T1000 (cell line): Measurements from ENCODE around the gene GMDS.

Experiments used
- DNase-seq: peaks from one replicate; lab custom pipeline; 2025; ENCODE audit warnings: mixed read lengths; lab: John Stamatoyannopoulos, UW

GMDS gene

DNA sequence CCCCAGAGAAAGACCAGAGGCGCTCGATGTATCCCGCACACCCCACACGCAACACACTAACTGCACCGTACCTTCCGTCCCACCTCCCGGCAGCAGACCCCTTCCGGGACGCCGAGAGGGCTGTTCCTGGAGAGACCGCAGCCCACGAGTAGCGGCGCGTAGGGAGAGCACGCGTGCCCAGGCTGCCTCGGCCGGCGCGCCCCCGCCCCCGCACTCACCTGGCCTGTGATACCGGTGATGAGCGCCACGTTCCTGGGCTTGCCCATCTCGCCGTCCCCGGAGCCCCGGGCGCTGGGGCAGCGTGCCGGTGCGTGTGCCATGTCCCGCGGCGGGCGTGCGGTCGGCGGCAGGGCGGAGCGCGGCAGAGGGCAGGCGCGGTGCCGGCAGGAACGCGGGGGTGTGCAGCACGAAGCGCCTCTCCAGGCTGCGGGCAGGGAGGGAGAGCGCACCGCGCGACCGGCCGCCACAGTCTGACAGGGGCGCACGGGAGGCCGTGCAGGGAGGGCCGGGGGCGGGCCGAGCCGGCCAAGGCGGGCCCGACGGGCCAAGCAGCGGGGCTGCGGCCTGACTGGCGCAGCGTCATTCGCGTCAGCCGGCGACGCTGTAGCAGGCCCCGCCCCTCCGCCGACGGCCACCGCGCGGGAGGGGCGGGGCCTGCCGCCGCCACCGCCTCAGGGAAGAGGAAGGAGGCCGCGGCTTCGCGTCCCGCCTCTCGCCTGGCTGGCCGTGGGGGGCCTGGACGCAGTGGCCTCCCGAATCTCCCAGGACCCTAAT, at the start of gene GMDS:
TSS of gene GMDS (minus strand) at position 503 of the 774 bp plus-strand sequence.
- DNase-seq: peak; percentile 69

DNA sequence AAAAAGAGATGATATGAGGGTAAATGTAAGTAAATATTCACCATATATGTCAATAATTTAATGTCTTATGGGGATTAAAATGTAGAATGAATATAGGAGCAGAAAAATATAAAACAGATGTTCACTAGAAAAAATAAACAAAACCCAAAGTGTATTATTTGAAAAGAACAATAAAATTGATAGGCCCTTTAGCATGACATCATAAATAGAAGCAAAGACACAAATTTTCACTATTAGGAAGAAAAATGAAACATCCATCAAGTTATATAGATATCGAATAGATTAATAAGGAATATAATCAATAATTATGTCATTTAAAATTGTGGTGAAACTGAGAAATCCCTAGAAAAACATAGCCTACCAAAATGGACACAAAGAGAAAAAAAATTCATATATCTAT, 40.1 kb upstream of the GMDS start:
- no peak for DNase-seq

DNA sequence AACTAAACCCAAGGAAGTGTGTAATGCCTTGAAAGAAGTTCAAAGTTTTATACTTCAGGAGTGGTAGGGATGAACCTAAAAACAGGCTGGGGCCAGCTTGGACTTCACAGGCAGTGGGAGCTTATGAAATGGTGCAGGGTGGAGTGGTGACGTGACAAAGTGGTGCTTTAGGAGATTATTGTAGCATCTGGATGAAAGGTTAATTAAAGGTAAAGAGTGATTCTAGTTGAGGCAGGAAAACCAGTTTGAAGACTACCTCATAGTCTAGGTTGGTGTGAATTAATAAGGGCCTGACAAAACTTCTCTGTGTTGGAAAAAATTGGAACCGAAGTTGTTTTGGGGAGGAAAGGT, 30.5 kb upstream of the GMDS start:
- no peak for DNase-seq

DNA sequence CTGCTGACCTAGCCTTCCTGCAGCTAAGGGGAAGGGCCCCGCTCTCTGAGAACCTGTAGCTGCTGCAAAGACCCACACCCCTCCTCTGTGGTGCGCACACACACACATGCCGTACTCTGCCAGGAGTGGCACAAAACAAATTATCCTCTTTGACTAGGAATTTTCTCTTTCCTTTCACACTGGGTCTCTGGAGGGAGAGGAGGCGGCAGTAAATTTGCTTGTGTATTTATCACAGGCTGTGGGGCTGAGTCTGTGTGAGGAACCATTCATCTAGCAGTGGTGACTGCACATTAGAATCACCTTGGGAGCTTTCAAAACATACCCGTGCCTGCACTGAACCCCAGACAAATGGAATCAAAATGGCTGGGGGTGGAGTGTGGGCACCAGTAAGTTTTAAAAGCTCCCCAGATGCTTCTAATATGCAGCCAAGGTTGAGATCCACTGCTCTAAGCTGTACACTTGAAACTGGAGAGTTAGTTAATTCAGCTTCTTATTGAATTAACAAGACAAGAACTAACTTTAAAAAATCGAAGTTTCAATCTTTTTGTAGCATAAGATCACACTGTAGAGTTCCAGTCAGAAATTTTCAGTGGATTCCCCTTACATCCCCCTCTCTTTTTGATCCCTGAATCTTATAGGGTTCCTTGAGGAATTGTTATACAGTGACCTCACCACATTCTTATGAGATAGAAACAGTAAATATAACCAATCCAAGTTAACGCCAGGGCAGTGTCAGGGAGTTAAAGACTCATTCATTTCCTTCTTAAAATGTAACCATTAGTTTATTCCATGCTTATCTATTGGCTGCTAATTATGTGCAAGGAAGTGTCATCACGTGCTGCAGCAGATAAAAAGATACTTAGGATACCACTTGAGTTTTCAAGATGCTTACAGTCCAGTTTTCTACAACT, 29.8 kb upstream of the GMDS start:
- DNase-seq: no peak

DNA sequence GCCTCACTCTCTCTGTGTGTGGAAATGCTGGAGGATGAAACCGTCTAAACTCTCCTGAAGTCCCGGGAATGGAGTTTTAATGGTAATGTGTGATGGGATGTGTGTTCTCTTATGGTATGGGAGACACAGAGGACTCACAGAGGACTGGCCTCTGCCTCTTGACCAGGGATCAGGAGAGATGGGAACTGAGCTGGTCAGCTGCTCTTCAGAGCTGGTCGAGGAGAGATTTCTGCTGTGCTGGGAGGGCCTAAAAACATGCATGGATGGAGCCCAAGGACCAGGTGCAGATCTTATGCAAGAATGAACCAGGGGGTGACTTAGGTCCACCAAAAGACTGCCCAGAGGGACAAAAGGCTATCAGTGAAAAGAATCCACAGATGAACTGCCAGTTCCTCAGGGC, 27.3 kb upstream of the GMDS start:
- DNase-seq: no peak

DNA sequence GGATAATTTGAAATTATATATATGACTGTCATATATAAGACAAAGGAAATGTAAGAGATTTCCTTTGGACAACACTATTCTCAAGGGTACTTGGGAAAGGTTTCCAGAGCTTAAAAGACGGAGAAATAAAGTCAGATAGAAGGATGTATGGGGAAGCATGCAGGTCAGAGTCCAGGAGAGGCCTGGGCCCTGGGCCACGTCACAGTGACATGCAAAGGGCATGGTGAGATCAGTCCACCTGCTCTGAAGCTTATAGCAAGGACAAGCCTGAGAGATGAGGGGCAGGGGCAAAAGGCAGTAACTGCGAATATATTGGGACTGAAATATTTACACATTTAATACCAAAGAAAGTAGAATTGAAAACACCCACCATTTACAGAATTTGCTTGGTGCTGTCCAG, 24.6 kb upstream of the GMDS start:
- DNase-seq: no peak

DNA sequence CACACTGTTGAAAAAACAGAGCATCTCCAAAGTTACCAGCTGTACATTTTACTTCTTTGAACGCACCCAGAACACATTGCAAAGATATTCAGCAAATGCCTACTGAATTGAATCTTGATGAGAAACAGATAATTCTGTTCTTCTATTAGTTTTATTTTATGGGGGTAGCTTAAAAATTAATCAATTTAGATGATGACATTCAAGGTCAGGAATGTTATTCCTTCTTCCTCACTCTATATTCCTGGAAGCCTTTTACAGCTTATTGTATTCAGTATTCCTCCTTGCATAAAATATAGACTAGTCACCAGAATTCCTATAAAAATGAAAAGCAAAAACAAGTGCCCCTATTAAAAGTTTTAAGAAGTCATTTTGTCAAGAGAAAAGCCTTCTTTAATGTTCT, 21.4 kb upstream of the GMDS start:
- no peak for DNase-seq

DNA sequence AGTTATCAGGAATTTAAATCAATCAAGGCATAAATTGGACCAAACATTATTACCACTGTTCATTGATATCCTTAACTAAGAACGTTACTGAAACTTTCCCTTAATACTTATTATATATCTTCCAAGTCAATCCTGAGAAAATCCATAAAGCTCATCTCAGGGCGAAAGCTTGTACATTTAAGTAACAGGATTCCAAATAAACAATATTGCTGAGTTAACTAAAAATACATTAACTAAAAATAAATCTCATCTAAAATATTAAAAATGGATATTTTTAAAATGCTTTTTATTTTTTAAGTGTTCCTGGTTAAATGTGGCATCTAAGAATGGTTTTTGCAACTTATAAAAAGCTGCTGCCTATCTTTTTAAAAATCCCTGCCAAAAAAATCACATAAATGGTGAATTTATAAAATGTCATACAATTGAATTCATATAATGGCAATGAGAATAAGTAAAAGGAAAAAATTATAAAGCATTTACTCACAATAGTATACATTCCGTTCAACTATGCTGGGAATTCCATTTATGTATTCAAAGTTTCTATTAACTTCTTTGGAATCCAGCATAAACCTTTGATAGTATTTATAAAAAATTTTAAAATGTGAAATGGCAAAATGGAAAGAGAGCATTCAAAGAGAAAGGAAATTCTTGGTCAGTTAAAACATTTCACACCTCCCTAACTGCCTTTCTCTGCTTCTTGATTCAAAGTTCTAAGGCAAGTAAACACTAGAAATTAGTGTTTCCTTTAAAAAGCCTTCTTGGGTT, 20.8 kb upstream of the GMDS start:
- no peak for DNase-seq

DNA sequence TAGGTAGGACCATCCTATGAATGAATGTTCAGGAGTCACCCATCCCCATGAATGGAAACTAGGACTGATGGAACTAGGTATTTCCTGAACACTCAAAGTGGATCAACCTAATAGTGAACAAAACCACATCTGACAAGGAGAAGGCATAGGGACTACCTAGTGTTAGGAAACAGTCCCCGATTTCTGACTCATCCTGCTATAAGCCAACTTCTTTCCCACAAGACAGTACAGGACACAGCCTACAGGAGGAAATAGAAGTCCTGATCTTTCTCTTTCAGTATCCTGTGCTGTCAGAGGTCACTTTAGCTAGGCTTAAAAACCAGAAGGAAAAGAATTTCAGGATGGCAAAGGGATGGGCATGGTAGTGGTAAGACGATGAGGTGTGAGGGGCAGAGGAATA, 19.5 kb upstream of the GMDS start:
- DNase-seq: no peak

DNA sequence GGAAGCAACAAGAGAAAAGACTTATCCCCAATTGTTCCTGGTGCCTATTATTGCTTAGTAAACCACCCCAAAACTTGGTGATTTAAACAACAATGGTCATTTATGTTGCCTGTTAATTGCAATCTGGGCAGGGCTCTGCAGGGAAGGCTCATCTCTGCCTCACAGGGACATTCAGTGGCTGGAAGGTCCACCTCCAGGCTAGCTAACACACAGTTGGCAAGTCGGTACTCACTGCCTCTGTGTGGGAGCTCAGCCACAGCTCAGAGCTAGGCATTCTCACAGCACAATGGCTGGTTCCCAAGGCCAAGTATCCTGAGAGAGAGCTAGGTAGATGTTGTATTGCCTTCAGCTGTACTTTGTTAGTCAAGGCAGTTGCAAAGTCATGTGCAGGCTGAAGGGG, 18.5 kb upstream of the GMDS start:
- DNase-seq: no peak

DNA sequence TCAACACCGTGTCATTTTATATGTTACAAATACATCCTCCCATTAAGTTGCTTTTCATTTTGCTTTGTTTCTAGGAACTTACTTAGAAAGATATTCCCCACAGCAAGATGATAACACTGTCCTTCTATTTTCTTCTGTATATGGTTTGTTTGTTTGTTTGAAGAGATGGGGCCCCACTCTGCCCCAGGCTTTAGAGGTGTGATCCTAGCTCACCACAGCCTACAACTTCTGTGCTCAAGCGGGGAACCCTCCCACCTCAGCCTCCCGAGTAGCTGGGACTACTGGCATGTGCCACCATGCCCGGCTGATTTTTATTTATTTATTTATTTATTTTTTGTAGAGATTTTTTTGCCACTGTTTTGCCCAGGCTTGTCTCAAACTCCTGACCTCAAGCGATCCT, 14.2 kb upstream of the GMDS start:
- DNase-seq: no peak

DNA sequence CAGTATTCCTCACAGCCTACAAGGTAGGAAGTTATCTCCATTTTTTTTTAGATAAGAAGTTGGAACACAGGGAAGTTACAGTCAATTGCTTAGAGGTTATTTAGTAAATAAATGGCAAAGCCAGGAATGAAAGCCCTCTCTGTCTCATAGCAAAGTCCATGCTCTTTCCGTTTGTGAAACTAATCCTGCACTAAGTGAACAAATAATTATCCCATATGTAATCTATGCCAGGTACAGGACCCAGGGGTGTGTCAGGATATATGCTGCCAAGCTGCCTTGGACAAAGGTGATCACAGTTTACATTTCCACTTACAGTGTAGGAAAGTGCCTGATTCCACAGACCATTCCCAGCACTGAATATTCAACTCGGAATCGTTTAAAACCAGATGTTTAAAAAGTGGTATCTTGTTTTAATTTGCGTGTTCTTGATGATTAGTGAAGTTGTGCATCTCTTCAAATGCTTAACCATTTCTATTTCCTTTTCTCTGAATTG, 13.6 kb upstream of the GMDS start:
- no peak for DNase-seq

DNA sequence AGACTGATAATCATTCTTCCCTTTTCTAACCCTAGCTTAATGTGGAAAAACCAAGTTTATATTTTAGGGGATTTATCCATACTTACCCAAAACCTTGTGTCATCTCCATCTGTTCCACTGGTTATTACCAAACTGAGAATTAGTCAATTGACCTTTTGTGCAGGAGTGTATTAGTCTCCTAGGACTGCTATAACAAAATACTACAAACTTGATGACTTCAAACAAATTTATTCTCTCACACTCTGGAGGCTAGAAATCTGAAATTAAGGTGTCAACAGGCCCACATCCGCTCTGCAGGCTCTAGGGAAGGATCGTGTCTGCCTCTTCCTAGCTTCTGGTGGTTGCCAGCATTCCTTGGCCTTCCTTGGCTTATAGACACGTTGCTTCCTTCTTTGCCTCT, 12.7 kb upstream of the GMDS start:
- no peak for DNase-seq

DNA sequence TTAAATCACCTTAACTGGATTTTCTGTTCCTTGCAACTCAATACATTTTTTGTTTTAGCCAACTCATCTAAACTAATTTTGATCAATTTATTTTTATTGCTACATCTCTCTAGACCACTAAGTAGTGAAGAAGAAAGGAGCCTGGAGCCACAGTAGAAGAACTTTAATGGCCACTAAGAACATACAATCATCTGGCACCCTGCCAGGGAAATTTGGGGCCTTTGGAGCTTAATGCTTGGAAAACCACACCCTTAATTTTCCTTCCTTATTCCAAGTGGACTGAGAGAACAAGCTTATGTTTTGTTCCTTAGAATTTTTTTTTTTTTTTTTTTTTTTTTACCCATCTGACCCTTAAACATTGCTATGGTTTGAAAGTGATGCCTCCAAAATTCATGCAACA, 12.0 kb upstream of the GMDS start:
- no peak for DNase-seq

DNA sequence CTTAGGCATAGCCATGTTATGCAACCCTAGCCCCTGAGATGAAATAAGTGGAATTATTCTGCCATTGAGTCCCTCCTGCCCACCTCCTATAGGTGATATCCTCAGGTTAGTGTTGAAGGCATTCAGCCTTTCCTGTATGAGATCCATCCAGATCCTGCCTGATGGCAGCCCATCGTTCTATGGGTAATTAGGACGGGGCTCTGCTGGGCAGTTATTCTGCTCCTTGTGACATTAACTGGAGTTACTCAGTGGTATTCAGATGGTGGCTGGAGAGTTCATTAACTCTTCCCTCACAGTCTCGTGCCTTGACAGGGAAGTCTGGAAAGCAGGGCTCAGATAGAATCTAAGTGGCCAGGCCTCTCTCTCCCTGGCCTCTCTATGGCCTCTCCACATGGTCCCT, 9.3 kb upstream of the GMDS start:
- DNase-seq: no peak

DNA sequence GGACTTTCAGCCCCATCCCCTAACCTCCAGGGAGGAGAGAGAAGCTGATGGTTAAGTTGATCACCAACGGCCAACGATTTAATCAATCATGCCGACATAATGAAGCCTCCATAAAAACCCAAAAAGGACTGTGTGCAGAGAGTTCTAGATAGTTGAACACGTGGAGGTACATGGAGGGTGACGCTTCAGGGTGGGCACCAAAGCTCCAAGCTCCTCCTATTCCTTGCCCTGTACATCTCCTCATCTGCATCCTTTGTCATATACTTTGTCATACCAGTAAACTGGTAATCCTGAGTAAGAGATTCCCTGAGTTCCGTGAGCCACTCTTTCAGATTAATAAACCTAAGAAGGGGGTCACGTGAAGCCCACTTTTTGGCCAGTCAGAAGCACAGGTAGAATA, 3.7 kb upstream of the GMDS start:
- DNase-seq: no peak

DNA sequence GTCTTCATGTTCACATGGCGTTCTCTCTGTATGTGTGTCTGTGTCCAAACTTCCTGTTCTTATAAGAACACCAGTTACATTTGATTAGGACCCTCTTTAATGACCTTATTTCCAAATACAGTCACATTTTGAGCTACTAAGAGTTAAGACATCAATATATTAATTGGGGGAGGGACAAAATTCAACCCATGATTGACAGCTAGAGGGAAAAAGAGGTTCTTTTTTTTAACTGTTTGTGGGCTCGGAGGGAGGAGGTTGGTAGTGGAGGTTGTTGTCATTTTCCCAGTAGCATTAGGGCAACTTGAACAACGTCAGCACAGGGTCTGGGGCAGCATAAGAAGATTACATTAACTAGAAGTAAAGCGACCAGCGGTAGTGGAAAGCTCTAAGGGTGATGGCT, 2.3 kb upstream of the GMDS start:
- DNase-seq: no peak

DNA sequence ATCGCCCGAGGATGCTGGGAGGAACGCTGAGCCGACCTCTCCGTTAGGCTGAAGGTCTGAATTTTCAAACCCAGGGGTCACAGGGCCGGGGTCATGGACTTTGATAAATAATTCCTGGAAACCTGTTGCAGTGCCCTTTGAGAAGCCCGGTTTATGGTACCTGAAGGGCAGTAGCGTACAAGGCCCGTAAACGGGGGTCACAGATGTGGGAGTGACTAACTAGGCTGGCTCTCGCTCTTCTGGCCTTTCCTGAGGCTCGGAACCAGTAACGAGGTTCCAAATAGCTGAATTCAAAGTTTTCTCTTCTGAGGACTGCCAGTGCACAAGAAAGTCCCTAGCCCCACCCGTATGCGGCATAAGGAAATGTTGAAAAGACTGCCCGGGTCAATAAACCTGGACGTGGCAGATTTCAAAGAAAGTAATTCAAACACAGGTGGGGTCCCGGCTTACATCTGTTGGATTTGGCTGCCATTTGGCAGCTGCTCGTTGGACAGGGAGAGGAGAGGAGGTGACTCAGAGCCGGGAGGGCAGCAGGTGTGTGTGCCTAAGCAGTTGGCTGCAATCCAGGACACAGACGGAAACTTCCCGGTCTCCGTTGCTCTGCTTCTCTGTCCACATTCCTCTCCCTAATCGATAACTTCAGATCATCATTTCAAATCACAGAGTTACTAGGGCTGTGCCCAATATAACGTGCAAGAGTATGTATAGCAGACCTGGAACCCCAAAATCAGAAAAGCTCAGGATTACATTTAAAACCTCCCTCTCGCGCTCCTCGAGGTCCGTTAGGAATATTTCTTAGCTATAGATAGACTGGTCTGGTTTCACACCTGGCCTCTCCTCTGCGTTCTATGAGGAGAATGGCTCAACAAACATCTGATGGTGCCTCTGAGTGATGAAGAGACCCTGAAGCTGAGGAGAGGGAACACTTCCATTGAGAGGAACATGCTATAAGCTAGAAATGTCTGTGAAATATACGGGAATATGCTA, 765 bp upstream of the GMDS start:
- no peak for DNase-seq

DNA sequence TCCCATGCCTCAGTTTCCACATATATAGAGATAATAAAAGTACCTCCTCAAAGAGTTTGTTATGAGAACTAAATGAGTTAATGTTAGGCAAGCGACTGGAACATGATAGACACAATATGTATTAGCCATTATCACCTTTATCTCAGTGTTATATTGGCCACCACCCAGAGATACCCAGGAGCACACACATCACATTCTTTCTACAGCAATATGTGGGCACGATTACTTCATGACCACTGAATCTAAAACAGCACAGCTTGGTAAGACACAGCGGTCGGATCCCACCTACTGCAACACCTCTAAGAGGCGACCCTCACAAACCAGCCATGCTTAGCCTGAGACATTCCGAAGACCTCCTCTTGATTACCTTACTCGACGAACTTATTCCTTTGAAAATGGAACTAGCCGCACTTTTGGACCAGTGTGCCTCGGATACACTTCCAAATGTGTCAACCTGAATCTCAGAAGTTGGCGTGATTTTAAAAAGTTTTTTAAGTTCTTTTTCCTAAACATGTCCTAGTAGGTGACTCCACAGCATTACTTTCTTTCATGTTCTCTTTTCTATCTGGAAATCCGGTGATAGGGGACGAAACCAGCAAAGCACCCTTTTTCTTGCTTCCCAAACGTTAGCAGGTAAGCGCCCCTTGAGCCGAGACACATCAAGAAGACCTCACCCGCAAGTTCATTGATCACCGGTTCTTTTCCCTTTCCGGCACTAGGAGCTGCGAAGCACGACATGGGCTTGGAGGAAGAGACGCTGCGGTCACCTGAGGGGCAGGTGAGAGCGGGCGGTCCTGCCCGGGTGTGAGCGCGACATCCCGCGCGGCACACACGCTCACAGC, 923 bp downstream of the GMDS start:
- no peak for DNase-seq

DNA sequence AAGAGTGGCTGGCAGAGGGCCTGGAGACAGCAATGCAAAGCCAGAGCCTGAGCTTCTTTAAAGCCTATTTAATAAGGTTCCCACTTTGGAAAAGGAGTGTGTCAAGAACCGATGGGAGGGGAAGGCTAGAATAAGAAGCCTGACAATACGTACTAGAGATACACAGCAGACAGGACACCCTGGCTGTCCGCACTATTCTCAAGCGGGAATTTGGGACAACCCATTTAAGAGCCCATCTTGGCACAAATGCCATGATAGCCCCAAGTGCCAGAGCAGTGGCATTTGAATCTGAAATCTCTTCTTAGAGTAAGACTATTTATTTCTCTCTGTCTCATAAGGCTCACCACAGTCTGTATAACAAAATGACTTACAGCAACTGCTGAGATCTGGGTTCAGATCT, 3.1 kb downstream of the GMDS start:
- DNase-seq: no peak
